ENCODE measurements around the gene CBX7.

Gene CBX7

GRCh38 chr22:39090426-39091064, 61.9 kb downstream of the CBX7 start:
- peak; percentile 92 for DNase-seq

- DNase-seq, result no peak
Measured at GRCh38 chr22:39089928-39090327, 62.6 kb downstream of the CBX7 start.

- DNase-seq, result no peak
Measured at GRCh38 chr22:39088685-39089032, 63.8 kb downstream of the CBX7 start.

- DNase-seq, result no peak
Measured at GRCh38 chr22:39087881-39088684, 64.4 kb downstream of the CBX7 start.

- DNase-seq, result no peak
Measured at GRCh38 chr22:39087098-39087497, 65.4 kb downstream of the CBX7 start.

- no peak for DNase-seq
Measured at GRCh38 chr22:39084666-39085065, 67.8 kb downstream of the CBX7 start.

GRCh38 chr22:39083212-39084165, 69.0 kb downstream of the CBX7 start:
- no peak for DNase-seq

- no peak for DNase-seq
Measured at GRCh38 chr22:39081598-39081997, 70.9 kb downstream of the CBX7 start.

GRCh38 chr22:39081016-39081415, 71.5 kb downstream of the CBX7 start:
- DNase-seq, result no peak

All from CD4-positive, alpha-beta T cell treated with Interleukin-17A for 1 hour (primary cell).